HEK293T (cell line): Measurements from ENCODE around the gene SOX13.

Experiments used
- BHLHE40 ChIP-seq: fragments of 450-650 bp; IDR thresholded peaks from 2 replicates; pipeline ENCODE4 v1.6.1; 2016; ENCODE audit warnings: mild to moderate bottlenecking, moderate library complexity, borderline replicate concordance
- CTBP1 ChIP-seq: fragments of 450-650 bp; IDR thresholded peaks from 2 replicates; pipeline ENCODE4 v1.6.1; 2016; ENCODE audit warnings: borderline replicate concordance
- SP1 ChIP-seq: fragments of 450-650 bp; IDR thresholded peaks from 2 replicates; pipeline ENCODE4 v1.6.1; 2017
- SUZ12 ChIP-seq: fragments of 450-650 bp; IDR thresholded peaks from 2 replicates; pipeline ENCODE4 v1.6.1; 2016; ENCODE audit warnings: mild to moderate bottlenecking
- TARDBP ChIP-seq: fragments of 450-650 bp; IDR thresholded peaks from 2 replicates; pipeline ENCODE4 v1.6.1; 2016

- TF ChIP-seq SUZ12 = no peak
- TF ChIP-seq SP1 = no peak
- no peak for TF ChIP-seq CTBP1
- TF ChIP-seq TARDBP = no peak
- TF ChIP-seq BHLHE40 = no peak
Observed at GRCh38 chr1:204141131-204141530, 68.2 kb downstream of the SOX13 start.
